ENCODE measurements around the gene SLCO2B1.

SLCO2B1 gene

DNA sequence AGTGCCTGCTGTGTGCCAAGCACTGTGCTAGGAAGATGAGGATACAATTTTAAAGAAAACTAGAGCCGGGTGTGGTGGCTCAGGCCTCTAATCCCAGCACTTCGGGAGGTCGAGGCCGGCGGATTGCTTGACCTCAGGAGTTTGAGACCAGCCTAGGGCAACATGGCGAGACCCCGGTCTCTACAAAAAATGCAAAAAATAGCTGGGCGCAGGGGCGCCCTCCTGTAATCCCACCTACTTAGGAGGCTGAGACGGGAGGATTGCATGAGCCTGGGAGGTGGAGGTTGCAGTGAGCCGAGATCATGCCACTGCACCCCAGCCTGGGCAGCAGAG is 98.0 kb downstream of the SLCO2B1 start:
- no peak for DNase-seq (ENCODE audit: low read depth in 2 of 2)
- H3K4me3 ChIP-seq (replicated peaks in 1 of 2; ENCODE audit: low read depth in 2 of 2, low read length in 2 of 2): no peak overlapping the region
- TF ChIP-seq, protein P1, sequence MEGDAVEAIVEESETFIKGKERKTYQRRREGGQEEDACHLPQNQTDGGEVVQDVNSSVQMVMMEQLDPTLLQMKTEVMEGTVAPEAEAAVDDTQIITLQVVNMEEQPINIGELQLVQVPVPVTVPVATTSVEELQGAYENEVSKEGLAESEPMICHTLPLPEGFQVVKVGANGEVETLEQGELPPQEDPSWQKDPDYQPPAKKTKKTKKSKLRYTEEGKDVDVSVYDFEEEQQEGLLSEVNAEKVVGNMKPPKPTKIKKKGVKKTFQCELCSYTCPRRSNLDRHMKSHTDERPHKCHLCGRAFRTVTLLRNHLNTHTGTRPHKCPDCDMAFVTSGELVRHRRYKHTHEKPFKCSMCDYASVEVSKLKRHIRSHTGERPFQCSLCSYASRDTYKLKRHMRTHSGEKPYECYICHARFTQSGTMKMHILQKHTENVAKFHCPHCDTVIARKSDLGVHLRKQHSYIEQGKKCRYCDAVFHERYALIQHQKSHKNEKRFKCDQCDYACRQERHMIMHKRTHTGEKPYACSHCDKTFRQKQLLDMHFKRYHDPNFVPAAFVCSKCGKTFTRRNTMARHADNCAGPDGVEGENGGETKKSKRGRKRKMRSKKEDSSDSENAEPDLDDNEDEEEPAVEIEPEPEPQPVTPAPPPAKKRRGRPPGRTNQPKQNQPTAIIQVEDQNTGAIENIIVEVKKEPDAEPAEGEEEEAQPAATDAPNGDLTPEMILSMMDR (IDR thresholded peaks at IDR 0.05; ENCODE audit: low read depth, low read length): no peak

DNA sequence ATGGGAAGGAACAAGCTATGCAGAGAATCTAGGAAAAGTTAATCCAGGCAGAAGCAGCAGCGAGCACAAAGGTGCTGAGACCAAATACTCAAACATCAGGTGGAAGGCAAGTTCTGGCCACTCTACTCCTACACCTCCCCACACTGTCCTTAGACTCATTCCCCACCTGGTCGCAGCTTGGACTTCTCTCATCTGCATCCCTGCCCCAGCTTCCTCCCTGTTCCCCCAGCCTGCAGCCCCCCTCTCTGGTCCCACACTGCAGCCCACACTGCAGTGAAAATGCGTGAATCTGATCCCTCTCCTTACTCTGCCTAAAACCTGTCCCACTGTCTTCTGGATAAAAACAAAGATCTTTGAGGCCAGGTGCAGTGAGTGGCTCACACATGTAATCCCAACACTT is 98.8 kb downstream of the SLCO2B1 start:
- H3K4me3 ChIP-seq (replicated peaks in 1 of 2; ENCODE audit: low read depth in 2 of 2, low read length in 2 of 2): no peak overlapping the region
- no peak for DNase-seq (ENCODE audit: low read depth in 2 of 2)
- TF ChIP-seq, protein P1 (IDR thresholded peaks at IDR 0.05; ENCODE audit: low read depth, low read length): no peak

DNA sequence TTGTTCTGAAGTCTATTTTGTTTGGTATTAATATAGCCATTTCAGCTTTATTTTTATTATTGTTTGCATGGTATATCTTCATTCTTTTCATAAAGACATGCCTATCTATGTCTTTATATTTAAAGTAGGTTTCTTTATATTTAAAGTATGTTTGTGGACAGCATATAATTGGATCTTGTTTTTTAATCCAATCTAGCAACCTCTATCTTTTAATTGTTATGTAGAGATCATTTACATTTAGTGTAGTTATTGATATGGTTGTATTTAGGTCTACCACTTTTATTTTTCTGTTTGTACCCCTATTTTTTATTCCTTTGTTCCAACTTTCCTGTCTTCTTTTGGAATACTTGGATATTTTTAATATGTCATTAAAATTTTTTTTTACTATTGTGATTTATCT is 103.4 kb downstream of the SLCO2B1 start:
- no peak overlapping the region for H3K4me3 ChIP-seq (replicated peaks in 1 of 2; ENCODE audit: low read depth in 2 of 2, low read length in 2 of 2)
- TF ChIP-seq, protein P1 (IDR thresholded peaks at IDR 0.05; ENCODE audit: low read depth, low read length): no peak
- no peak for DNase-seq (ENCODE audit: low read depth in 2 of 2)

Data from cardiac fibroblast (primary cell).